ENCODE data around the gene GID8. TPM values are rescaled to one million over a fixed set of nuclear protein-coding genes. Genes with fewer than 3 reads are reported as not detected.
"Not testable (repeated sequence)": the region's sequence is repeated elsewhere in the genome, so short reads cannot be mapped to it uniquely, and the experiment has no call there.

GID8 gene
- total RNA-seq, 2 experiments from 2014 or later = 30.7 to 39.9 TPM

- Mint-ChIP-seq H3K9me3 (ENCODE audit: low read depth) (no peaks in the 10 kb centered on the region), H3K36me3 (ENCODE audit: low read depth) (no peaks in the 10 kb centered on the region), H3K4me1 (no peaks in the 10 kb centered on the region), H3K4me3 (no peak overlapping the region), H3K27ac (no peak overlapping the region), H3K27me3 (no peaks in the 10 kb centered on the region)
- DNase-seq = no peak
- POLR2A ChIA-PET = no interaction called here
- intact Hi-C loops (cut with DNase I, micrococcal nuclease) = no loop called here
- CTCF ChIA-PET = interaction anchor here (0.6 kb wide), 2 partner anchors 97 to 135 kb away, joined by 3 read pairs; no protein-coding TSS in a partner anchor
- no peak for ATAC-seq
Measured at GRCh38 chr20:62959998-62960436, 22.1 kb downstream of the GID8 start.

GRCh38 chr20:62960446-62961309 lies 22.7 kb downstream of the GID8 start:
- H3K9me3 Mint-ChIP-seq (ENCODE audit: low read depth); H3K27me3 Mint-ChIP-seq: not testable (repeated sequence)

DNA sequence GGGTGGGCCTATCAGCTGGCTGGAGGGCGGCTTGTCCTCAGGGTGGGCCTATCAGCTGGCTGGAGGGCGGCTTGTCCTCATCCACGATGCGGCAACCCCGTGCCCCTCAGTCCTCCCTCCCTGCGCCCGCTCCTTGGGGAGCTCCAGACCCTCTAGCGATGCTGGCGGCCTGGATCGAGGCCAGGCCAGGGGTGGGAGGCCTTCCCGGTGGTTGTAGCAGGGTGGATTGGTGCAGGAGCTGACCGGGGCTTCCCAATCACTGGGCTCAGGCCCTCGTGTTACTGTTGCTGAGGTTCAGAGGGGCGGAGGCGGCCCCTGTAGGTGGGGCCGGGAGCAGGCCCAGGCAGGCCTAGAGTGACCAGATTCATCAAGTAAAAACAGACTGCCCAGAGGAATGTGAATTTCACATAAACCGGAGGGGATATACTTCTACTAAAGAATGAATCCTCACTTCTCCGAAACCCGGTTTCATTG lies 23.4 kb downstream of the GID8 start:
- DNase-seq = no peak
- Mint-ChIP-seq H3K27ac (no peak overlapping the region), H3K4me1 (no peaks in the 10 kb centered on the region), H3K9me3 (ENCODE audit: low read depth) (no peaks in the 10 kb centered on the region), H3K4me3 (no peak overlapping the region), H3K27me3 (no peaks in the 10 kb centered on the region), H3K36me3 (ENCODE audit: low read depth) (no peaks in the 10 kb centered on the region)
- ChIA-PET CTCF (no interaction called here), POLR2A (no interaction called here)
- no peak for ATAC-seq
- intact Hi-C loops (cut with DNase I, micrococcal nuclease) = no loop called here

More at GRCh38 chr20:62960446-62961309, 22.7 kb downstream of the GID8 start:
- H3K36me3 Mint-ChIP-seq (ENCODE audit: low read depth); H3K27ac Mint-ChIP-seq; H3K4me1 Mint-ChIP-seq; POLR2A ChIA-PET; H3K4me3 Mint-ChIP-seq; ATAC-seq; DNase-seq; intact Hi-C loops (cut with DNase I, micrococcal nuclease): not testable (repeated sequence)
- CTCF ChIA-PET = interaction anchor here (0.6 kb wide), 2 partner anchors 97 to 136 kb away, joined by 3 read pairs; no protein-coding TSS in a partner anchor

DNA sequence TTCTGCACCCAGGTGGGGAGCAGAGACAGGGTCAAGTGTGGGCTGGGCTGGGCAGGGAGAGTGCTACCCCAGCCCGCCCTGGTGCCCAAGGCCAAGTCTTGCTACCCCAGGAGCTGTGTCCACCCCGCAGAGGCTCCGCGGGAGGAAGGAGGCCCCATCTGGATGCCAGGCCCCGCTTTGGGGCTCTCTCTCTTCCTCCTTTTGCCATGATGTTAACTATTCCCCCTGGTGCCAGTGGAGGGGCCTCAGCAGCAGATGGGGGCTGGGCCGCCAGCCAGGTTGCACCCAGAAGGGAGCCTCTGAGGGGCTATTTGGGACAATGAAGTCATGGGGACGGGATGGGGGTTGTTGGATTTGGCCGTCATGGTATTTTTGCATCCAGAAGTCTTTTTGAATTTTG lies 23.9 kb downstream of the GID8 start:
- CTCF ChIA-PET = no interaction called here
- H3K27ac Mint-ChIP-seq = no peak overlapping the region
- no peaks in the 10 kb centered on the region for H3K36me3 Mint-ChIP-seq (ENCODE audit: low read depth)
- H3K4me3 Mint-ChIP-seq = no peak overlapping the region
- no peaks in the 10 kb centered on the region for H3K4me1 Mint-ChIP-seq
- H3K9me3 Mint-ChIP-seq (ENCODE audit: low read depth) = no peaks in the 10 kb centered on the region
- ATAC-seq = no peak
- intact Hi-C loops (cut with DNase I, micrococcal nuclease) = no loop called here
- no peak for DNase-seq
- POLR2A ChIA-PET = no interaction called here
- H3K27me3 Mint-ChIP-seq = no peaks in the 10 kb centered on the region

DNA sequence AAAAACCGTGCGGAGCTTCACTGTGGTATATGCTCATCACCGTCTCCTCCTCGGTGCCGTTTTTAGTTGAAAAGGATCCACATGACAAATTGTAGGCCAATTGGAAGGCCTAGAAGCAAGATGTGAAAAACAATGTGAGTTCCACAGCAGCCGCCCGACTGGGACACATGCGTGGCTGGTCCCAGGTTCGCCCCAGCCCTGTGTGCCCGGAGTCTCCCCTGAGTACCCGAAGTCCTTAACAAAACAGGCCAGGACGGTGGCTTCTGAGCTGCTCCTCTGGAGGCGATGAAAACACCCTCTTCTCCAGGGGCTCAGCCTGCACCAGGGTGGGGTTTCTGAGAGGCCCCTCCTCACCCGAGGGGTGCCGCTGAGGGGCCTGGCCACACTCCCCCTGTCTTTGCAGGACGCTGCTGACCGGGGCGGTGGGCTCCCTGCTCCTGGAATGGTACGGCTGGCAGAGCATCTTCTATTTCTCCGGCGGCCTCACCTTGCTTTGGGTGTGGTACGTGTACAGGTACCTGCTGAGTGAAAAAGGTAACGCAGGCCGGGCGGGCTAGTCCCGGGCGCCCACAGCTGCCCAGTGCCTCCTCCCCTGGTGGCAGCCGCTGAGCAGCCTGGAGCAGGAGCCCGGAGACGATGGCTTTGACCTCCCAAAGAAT lies 24.4 kb downstream of the GID8 start:
- Mint-ChIP-seq H3K4me3 (no peak overlapping the region), H3K27ac (no peak overlapping the region), H3K27me3 (no peaks in the 10 kb centered on the region), H3K4me1 (no peaks in the 10 kb centered on the region), H3K9me3 (ENCODE audit: low read depth) (no peaks in the 10 kb centered on the region), H3K36me3 (ENCODE audit: low read depth) (no peaks in the 10 kb centered on the region)
- CTCF ChIA-PET = no interaction called here
- intact Hi-C loops (cut with DNase I, micrococcal nuclease) = no loop called here
- POLR2A ChIA-PET = no interaction called here
- no peak for ATAC-seq
- DNase-seq = no peak

DNA sequence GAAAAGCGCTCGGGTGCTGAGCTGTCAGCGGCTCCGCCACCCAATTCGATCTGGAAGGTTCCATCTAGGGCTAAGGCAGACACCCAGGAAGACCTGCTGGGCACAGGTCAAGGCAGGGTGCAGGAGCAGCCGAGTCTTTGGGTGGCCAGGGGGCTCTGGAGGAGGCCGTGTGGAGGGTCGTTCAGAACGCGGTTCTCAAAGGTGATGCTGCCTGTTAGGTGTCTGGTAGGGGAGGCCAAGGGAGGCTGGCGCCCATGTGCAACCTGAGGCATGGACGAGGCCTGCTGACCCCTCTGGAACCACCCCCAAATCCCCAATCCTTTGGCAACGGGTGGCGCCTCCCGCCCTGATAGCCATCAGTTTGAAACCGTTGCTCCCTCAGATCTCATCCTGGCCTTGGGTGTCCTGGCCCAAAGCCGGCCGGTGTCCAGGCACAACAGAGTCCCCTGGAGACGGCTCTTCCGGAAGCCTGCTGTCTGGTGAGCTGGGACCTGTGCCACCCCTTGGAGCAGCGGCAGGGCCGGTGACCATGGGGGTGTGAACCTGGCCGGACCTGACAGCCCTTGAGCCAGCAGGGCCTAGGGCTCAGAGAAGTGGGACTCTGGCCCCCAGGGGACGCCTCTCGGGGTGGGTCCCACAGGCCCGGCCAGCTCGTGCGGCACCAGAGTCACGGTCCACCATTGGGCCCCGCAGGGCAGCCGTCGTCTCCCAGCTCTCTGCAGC lies 25.1 kb downstream of the GID8 start:
- Mint-ChIP-seq H3K4me1 (no peaks in the 10 kb centered on the region), H3K27ac (no peak overlapping the region), H3K4me3 (no peak overlapping the region), H3K36me3 (ENCODE audit: low read depth) (no peaks in the 10 kb centered on the region), H3K9me3 (ENCODE audit: low read depth) (no peaks in the 10 kb centered on the region), H3K27me3 (no peaks in the 10 kb centered on the region)
- ChIA-PET CTCF (interaction anchor here (0.8 kb wide), 1 partner anchor 56 kb away, joined by 4 read pairs; no protein-coding TSS in a partner anchor), POLR2A (no interaction called here)
- intact Hi-C loops (cut with DNase I, micrococcal nuclease) = no loop called here
- DNase-seq (no peak), ATAC-seq (no peak)

GRCh38 chr20:62963614-62964397 lies 25.9 kb downstream of the GID8 start:
- Mint-ChIP-seq H3K4me1 (no peaks in the 10 kb centered on the region), H3K27me3 (no peaks in the 10 kb centered on the region), H3K9me3 (ENCODE audit: low read depth) (no peaks in the 10 kb centered on the region), H3K36me3 (ENCODE audit: low read depth) (no peaks in the 10 kb centered on the region), H3K27ac (no peak overlapping the region), H3K4me3 (no peak overlapping the region)
- intact Hi-C loops (cut with DNase I, micrococcal nuclease) = no loop called here
- ChIA-PET POLR2A (no interaction called here), CTCF (interaction anchor here (0.8 kb wide), 1 partner anchor 56 kb away, joined by 4 read pairs; no protein-coding TSS in a partner anchor)
- no peak for DNase-seq
- ATAC-seq = no peak

GRCh38 chr20:62964700-62965099 lies 26.8 kb downstream of the GID8 start:
- ATAC-seq = no peak
- POLR2A ChIA-PET = no interaction called here
- CTCF ChIA-PET = interaction anchor here (0.8 to 1.0 kb wide), 2 partner anchors 10 to 45 kb away, joined by 5 read pairs; no protein-coding TSS in a partner anchor
- Mint-ChIP-seq H3K4me1 (no peaks in the 10 kb centered on the region), H3K9me3 (ENCODE audit: low read depth) (no peaks in the 10 kb centered on the region), H3K4me3 (no peak overlapping the region), H3K36me3 (ENCODE audit: low read depth) (no peaks in the 10 kb centered on the region), H3K27me3 (no peaks in the 10 kb centered on the region), H3K27ac (no peak overlapping the region)
- intact Hi-C loops (cut with DNase I, micrococcal nuclease) = no loop called here
- no peak for DNase-seq

GRCh38 chr20:62965363-62965771 lies 27.4 kb downstream of the GID8 start:
- CTCF ChIA-PET = interaction anchor here (0.8 to 1.0 kb wide), 2 partner anchors 10 to 44 kb away, joined by 5 read pairs; no protein-coding TSS in a partner anchor
- DNase-seq (no peak), ATAC-seq (no peak)
- intact Hi-C loops (cut with DNase I, micrococcal nuclease) = no loop called here
- H3K27ac Mint-ChIP-seq = no peak overlapping the region
- no peaks in the 10 kb centered on the region for H3K27me3 Mint-ChIP-seq
- POLR2A ChIA-PET = no interaction called here
- no peak overlapping the region for H3K4me3 Mint-ChIP-seq
- no peaks in the 10 kb centered on the region for H3K9me3 Mint-ChIP-seq (ENCODE audit: low read depth)
- no peaks in the 10 kb centered on the region for H3K4me1 Mint-ChIP-seq
- H3K36me3 Mint-ChIP-seq (ENCODE audit: low read depth) = no peaks in the 10 kb centered on the region

- H3K36me3 Mint-ChIP-seq (ENCODE audit: low read depth) = no peaks in the 10 kb centered on the region
- no peak overlapping the region for H3K4me3 Mint-ChIP-seq
- H3K4me1 Mint-ChIP-seq = peaks cover 2% of the 10 kb centered on the region
- no peaks in the 10 kb centered on the region for H3K9me3 Mint-ChIP-seq (ENCODE audit: low read depth)
- no peak overlapping the region for H3K27ac Mint-ChIP-seq
- DNase-seq = no peak
- CTCF ChIA-PET = no interaction called here
- no peak for ATAC-seq
- intact Hi-C loops (cut with DNase I, micrococcal nuclease) = no loop called here
- POLR2A ChIA-PET = no interaction called here
- peaks cover 3% of the 10 kb centered on the region for H3K27me3 Mint-ChIP-seq
Measured at GRCh38 chr20:62966212-62967148, 28.5 kb downstream of the GID8 start.

All from activated CD4-positive, alpha-beta T cell treated with anti-CD3 and anti-CD28 coated beads for 36 hours (primary cell).